ENCODE data around the gene TGIF2.
"Not testable (repeated sequence)": the region's sequence is repeated elsewhere in the genome, so short reads cannot be mapped to it uniquely, and the experiment has no call there.

The TGIF2 gene

GRCh38 chr20:36547186-36548005 lies 26.0 kb upstream of the TGIF2 start:
- DNase-seq, result no peak

GRCh38 chr20:36548006-36548315 lies 25.4 kb upstream of the TGIF2 start:
- DNase-seq, result no peak

GRCh38 chr20:36548704-36549627 lies 24.4 kb upstream of the TGIF2 start:
- DNase-seq, result no peak

GRCh38 chr20:36549628-36549941 lies 23.8 kb upstream of the TGIF2 start:
- DNase-seq, result no peak

GRCh38 chr20:36549942-36550789 lies 23.2 kb upstream of the TGIF2 start:
- no peak for DNase-seq

- DNase-seq, result no peak
Measured at GRCh38 chr20:36550790-36551299, 22.6 kb upstream of the TGIF2 start.

GRCh38 chr20:36555248-36555647 lies 18.1 kb upstream of the TGIF2 start:
- no peak for DNase-seq

- DNase-seq, result no peak
Measured at GRCh38 chr20:36562724-36563123, 10.7 kb upstream of the TGIF2 start.

- DNase-seq, result no peak
Measured at GRCh38 chr20:36563374-36563773, 10.0 kb upstream of the TGIF2 start.

- DNase-seq, result not testable (repeated sequence)
Measured at GRCh38 chr20:36564078-36564725, 9.2 kb upstream of the TGIF2 start.

- not testable (repeated sequence) for DNase-seq
Measured at GRCh38 chr20:36564726-36565121, 8.7 kb upstream of the TGIF2 start.

- DNase-seq, result no peak
Measured at GRCh38 chr20:36565520-36565919, 7.9 kb upstream of the TGIF2 start.

- DNase-seq, result no peak
Measured at GRCh38 chr20:36569847-36570429, 3.5 kb upstream of the TGIF2 start.

GRCh38 chr20:36571564-36572504 lies 1.6 kb upstream of the TGIF2 start:
- no peak for DNase-seq

- DNase-seq, result no peak
Measured at GRCh38 chr20:36572701-36573102, 695 bp upstream of the TGIF2 start.

GRCh38 chr20:36573798-36574365 lies 485 bp downstream of the TGIF2 start:
- DNase-seq, result no peak

GRCh38 chr20:36574366-36575135 lies 1.2 kb downstream of the TGIF2 start:
- no peak for DNase-seq

GRCh38 chr20:36576081-36576445 lies 2.7 kb downstream of the TGIF2 start:
- no peak for DNase-seq

- DNase-seq, result no peak
Measured at GRCh38 chr20:36578356-36579041, 5.1 kb downstream of the TGIF2 start.

All from NCI-H2107 (cell line).